G401 (cell line): Measurements from ENCODE around the gene C5orf15. TPM values are rescaled to one million over a fixed set of nuclear protein-coding genes. Genes with fewer than 3 reads are reported as not detected.
"Not testable (repeated sequence)": the region's sequence is repeated elsewhere in the genome, so short reads cannot be mapped to it uniquely, and the experiment has no call there.

Experiments
- DNase-seq: peaks from one replicate; pipeline ENCODE4 v3.0.0-alpha.2; 2015; ENCODE audit warnings: low spot score
- in situ Hi-C: cut with HindIII; loops from 2 replicates; pipeline ENCODE4 v1.10.0; 2016; ENCODE audit warnings: low sequenced_read_pairs, mixed read lengths
- total RNA-seq: library from RNA; depleted of rRNA; stranded (reverse); fragments of >200 nt; shearing (Covaris generic); gene quantifications from 2 replicates; pipeline ENCODE4 v1.2.3, GENCODE V29; 2014

The C5orf15 gene
- total RNA-seq, 1 experiment from 2014 or later: 90.7 TPM

DNA sequence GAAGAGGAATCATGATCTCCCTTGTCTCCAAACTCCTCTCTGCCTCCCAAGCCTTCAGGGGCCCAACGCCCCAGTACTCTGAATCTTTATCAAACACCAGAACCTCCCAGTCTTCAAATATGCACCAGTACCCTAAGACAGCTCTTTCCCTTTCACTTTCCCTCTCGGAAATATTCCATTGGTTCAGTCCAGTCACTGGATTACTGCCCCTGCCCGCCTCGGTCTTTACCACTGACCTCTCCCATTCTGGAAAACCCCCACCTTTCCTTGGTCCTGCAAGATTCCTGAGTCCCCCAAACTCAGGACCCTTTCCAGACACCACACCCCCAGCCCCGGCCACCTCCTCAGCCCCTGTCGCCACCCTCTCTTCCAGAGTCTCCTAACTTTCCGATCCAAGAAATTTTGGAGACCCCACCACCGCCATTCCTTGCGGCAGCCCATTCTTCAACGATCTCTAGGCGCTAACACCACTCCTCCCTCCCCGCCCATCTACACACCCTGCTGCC is 674 bp downstream of the C5orf15 start:
- in situ Hi-C loops: no loop called here
- no peak for DNase-seq

DNA sequence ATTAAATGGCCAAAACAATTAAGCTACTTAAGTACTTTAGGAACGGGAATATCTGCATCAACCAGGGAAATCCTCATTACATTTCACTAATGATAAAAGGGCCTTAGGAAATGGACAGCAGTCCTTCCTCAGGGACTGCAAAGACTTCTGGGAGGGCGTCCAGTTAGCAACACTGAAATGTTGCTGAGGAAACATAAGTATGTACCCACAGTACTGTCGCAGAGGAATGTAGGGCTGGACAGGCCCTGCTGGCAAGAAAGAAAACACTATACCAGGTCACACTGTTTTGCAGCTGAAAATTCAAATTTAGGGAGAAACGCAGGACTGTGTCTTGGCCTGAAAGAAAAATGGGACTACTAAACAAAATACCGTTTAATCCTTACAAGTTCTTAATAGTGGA is 1.3 kb downstream of the C5orf15 start:
- DNase-seq: no peak
- in situ Hi-C loops: no loop called here

DNA sequence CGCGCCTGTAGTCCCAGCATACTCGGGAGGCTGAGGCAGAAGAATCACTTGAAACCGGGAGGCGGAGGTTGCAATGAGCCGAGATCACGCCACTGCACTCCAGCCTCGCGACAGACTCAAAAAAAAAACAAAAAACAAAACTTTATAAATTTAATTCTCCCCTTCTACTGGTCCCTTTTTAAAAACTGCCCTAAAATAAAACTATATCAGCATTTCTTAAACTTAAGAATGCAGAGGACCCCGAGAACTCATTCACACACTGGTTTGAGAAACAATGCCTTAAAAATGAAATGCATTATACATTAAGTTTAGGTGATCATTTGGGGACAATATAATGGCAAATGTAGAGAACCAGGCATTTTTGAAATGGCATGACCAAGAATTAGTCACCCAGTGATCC is 2.3 kb downstream of the C5orf15 start:
- in situ Hi-C loops: no loop called here
- no peak for DNase-seq

DNA sequence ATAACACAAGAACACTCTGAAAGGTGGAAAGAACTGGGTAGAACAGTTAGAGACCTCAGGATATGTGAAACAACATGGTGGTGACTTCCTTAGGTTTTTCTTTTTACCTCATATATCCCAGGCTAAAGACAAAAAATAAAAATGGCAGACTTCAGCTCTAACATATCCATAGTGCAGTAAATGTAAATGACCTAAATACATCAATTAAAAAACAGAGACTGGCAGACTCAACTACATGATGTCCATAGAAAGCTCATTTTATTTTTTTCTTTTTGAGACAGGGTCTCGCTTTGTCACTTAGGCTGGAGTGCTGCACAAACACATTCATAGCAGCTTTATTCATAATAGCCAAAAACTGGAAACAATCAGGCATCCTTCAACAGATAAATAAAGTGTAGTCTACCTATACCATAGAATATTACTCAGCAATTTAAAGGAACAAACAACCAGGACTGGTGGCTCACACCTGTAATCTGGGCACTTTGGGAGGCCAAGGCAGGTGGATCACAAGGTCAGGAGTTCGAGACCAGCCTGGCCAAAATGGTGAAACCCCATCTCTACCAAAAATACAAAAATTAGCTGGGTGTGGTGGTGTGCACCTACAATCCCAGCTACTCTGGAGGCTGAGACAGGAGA is 4.8 kb downstream of the C5orf15 start:
- DNase-seq: no peak
- in situ Hi-C loops: no loop called here

DNA sequence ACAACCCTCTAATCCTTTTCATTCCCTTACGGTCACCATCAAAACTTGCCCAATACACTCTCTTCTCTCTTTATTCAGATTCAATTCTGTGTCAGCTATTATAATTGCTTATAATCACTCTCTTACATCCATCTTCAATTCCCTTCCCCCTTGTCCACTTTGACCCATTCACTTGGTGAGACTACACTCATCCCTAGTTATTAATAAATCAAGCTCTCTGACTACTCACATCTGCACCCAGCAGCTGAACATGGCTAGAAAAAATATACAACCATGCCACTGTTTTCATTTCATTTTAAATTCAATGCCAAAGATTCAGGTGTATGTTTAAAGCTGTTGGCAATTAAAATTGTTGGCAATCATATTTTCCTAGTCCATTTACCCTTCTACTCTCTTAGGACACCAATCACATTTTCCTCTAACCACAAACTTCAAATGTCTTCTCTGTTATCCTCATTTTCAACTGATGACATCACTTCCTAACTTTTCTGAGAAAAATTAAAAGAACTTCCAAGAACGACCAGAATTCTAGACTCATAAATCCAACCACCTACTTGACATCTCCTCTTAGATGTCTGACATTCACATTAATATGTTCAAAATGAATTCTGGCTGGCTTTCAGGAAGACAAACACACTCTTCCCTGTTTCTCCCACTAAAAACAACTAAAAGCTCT is 5.5 kb downstream of the C5orf15 start:
- no peak for DNase-seq
- in situ Hi-C loops: no loop called here

DNA sequence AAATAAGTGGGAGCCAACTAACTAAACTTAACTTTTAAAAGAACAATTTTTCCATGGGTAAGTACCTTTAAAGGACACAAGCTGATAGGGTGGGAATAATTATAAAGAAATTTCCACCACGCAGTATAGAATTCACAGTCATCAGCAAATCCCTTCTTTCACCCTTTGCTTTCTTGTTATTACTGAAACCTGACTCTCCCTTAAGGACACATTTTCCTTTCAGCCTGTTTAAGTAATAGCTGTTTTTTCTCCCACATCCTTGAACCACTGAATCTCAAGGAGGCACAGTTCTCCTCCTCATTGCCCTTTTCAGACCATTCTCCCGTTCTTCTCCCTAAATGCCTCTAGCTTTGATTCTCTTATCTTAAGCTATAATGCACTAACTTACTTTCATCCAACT is 6.3 kb downstream of the C5orf15 start:
- DNase-seq: no peak
- in situ Hi-C loops: no loop called here

DNA sequence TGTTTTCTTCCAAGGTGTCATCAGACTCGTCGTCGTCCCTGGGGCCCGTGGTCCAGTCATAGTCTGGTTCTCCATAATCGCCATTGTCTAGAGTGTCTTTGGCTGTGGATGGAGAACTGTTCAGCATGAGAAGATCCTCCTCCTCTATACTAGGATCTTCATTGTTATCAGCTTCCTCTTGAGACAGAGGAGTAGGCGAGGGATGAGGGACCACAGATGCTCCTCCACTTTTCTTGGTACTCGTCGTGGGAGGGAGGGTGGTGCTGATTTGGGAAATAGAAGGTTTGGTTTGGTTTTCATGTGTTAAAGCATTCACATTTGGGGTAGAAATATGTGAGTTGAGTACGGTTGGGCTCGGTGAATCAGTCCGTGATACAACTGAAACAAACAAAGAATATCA is 8.8 kb downstream of the C5orf15 start:
- in situ Hi-C loops: no loop called here
- no peak for DNase-seq

GRCh38 chr5:133957591-133957990 is 10.8 kb downstream of the C5orf15 start:
- DNase-seq: no peak
- in situ Hi-C loops: no loop called here

DNA sequence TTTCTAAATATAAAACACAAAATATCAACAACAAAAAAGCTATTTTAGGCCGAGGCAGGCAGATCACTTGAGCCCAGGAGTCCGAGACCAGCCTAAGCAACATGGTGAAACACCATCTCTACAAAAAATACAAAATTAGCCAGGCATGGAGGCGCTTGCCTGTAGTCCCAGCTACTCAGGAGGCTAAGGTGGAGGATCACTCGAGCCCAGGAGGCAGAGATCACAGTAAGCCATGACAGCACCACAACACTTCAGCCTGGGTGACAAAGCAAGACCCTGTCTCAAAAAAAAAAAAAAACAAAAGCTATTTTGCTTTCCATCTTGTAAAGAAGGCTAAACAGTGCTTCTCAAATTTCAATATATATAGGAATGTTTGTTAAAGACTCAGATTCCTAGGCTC is 11.3 kb downstream of the C5orf15 start:
- in situ Hi-C loops: no loop called here
- DNase-seq: no peak

GRCh38 chr5:133956196-133956595 is 12.2 kb downstream of the C5orf15 start:
- DNase-seq, in situ Hi-C loops: not testable (repeated sequence)

DNA sequence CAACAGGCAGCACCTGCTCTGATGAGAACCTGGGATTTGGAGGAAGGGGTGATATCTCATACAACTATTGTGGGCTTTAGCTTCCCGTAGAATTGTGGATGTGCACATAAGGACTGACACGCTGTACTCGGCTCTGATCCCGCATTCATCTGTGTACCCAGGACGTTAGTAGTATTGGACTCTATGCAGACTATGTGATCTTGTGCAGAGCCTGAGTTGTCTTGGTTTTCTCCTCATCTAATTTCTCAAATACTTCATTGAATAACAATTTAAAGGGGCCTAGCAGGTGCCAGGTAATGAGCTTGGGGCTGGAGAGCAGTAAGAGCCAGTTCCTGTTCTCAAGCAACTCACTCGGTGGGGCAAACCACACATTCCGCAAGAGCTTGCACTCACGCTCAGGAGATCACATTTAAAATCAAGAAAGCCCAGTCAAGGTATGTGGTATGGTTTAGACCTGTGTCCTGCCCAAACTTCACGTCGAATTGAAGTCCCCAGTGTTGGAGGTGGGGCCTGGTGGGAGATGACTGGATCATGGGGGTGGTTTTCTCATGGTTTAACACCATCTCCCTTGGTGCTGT is 14.8 kb downstream of the C5orf15 start:
- in situ Hi-C loops: no loop called here
- no peak for DNase-seq

DNA sequence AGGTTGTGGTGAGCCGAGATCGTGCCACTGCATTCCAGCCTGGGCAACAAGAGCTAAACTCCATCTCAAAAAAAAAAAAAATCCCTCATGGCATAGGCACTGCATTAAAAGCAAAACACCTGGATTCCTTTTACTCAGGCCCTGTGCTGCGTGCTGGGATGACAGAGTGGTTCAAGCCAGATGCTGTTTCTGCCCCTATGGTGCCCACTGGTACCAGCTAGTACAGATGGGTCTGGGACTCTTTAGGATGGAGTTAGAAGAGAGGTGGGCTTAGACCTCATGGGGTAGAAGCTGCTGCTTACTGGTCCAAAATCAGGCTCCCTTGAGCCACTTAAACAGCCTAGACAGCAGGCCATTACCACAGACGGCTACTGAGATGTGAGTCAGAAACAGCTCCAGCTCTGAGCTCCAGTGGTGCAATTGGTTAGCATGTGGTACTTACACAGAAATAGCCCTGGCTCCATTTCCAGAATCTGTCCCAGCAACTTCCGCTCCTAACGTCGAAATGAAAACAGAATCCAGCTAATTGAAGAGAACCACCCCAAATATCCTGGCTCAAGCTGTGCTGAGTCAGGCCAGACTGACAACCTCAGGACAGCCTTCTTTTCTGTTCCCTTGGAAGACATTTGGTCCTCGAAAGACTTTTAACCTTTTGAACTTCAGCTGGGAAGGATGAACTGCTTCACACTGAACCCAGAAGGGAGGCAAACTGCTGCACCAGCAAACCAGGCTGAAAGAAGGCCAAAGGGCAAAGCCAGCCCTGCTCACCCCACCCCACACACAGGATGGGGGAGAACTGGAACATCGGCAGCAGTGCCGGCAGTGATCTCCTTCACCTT is 15.5 kb downstream of the C5orf15 start:
- in situ Hi-C loops: no loop called here
- peak; percentile 11 for DNase-seq

DNA sequence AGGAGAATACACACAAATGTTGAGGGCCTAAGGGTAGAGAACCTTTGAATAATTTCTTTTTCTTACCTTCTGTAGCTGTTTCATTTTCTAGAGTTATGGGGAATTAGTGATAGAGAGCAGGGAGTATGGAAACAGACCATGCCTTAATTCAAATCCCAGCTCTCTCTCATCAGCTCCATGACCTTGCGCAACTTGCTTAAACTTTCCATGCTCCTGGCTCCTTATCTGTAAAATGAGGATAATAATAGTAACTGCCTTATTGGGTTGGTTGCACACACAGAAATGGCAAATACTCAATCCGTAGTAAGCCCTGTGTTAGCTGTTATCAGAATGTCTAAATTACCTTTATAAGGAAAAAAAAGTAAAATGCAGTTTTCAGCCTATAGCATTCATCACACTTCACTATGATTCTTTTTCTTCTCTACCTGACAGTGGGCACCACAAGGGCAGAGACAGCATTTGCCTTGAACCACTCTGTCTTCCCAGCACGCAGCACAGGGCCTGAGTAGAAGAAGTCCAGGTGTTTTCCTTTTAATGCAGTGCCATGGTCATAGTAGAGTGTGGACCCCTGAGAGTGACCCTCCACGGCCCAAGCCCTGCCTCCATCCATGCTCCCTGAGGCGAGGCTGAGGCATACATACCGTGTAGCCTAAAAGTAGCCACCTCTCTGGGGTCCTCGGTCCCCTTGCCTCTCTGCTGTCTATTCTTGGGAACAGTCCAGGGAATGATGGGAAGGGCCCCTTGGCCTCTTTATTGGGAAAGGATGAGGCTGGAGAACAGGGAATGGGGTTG is 17.4 kb downstream of the C5orf15 start:
- in situ Hi-C loops: no loop called here
- DNase-seq: no peak

GRCh38 chr5:133948721-133949120 is 19.7 kb downstream of the C5orf15 start:
- in situ Hi-C loops: no loop called here
- no peak for DNase-seq

DNA sequence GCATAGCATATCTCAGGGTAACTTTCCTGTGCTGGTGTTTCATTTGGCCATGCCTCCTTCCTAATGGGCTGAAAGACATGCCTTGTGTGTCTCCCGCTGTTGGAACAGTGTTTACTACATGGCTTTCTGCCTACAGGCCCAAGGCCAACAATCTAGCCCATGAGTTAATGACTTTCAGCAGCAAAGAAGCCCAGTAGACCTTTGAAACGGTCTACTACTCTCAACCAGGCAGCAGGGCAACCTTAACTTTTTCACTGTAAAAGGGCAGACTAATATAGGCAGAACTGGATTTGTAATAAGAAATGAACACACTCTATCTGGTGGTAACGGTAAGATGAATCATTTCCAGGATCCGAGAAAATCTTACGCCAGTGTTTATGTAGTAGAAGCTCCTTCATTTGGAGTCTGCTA is 21.0 kb downstream of the C5orf15 start:
- in situ Hi-C loops: no loop called here

GRCh38 chr5:133945568-133945967 is 22.9 kb downstream of the C5orf15 start:
- DNase-seq: no peak
- in situ Hi-C loops: no loop called here

More for the DNA sequence above, 21.0 kb downstream of the C5orf15 start:
- DNase-seq: no peak

DNA sequence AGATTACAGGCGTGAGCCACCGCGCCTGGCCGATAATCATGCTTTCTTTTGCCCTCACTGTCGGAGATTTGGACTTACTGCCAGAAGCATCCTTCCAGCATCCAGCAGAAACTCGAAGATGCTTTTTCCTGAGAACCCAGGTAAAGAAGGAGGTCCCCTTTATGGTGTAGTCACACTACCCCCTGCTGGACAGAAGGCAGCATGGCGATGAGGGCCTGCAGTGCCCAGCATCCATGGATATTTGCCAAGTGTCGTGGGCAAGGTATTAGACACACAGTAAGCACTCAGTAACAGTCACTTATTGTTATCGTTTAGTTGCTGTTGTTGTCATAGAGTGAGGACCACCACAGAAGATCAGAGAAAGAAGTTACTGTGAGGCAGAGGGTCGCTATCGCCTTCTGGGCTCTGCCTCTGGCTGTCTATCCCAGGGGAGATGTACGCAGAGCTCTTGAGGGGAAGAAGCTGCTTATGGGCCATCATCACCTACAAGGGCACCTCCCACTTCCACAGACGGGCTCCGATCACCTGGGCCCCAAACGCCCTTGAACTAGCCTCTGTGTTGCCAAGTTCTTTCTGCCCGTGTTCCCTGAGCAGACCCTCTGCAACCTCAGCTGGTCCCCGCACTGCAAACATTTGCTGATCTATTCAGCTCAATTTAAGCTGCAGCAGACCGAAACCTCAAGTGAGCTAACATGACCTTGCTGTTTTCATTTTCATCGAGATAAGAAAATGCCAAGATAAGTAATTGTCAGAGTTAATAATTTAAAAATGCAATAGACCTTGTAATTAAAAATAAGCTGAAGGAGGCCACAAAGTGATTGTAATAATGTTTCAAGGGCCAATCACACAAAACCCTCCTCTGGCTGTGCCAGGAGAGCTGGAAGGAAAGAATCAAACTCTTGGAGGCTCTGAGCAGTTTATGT is 23.9 kb downstream of the C5orf15 start:
- peak; percentile 61 for DNase-seq
- in situ Hi-C loops: no loop called here

DNA sequence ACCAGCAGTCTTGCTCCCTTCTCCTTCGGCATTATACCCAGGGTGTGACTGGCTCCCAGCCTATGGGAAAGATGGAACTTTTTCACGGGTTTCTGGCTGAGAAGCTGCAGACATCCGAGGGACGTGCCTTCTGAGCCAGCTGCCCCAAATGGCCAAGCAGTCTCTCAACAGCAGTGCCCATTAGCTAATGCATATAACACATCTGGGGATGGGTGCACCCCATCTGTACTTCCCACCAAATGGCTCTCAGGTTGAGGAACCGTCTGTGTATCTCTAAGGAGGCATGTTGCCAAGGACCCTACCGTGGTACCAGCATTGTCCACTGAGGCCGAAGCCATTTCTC is 25.0 kb downstream of the C5orf15 start:
- in situ Hi-C loops: no loop called here
- DNase-seq: no peak
